Measurements from ENCODE around the gene DOC2B. TPM values are rescaled to one million over a fixed set of nuclear protein-coding genes. Genes with fewer than 3 reads are reported as not detected.

DOC2B gene
- total RNA-seq, 2 experiments from 2014 or later = not detected

DNA sequence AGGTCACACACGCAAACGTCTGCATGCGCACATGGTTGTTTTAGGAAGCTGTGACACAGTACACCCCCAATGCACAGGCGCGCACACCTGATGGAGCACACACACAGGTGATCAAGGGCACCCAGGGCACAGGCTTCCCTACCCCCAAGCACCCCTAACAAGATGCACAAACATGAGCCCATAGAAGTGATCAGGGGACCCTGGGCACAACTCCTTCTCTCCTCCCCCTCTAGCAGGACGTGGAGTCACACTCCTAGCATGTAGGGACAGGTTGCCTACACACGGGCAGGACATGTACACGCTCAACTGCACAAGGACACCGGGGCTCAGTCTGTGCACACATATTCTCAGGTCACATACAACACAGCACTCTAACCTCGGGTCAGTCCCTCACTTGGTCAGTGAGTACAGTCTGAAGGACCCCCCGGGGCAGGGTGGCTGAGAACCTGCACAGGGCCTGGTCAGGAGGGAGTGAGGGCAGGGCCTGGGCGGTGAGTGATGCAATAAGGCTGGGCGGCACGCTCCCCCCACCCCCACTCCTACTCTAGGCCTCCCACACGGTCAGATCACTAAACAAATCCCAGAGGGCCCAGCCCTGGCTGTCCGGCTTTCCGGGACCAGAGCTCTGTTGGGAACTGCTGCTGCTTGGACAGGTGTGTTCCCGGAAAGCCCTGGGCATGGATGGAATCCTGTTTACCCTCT is 751 bp upstream of the DOC2B start:
- CTCF ChIA-PET = no interaction called here
- H3K27ac Mint-ChIP-seq = no peak overlapping the region
- DNase-seq (no peak), ATAC-seq (peak; percentile 10)
- POLR2A ChIA-PET = no interaction called here
- H3K4me3 Mint-ChIP-seq = no peak overlapping the region
- peaks cover 3% of the 10 kb centered on the region for H3K4me1 Mint-ChIP-seq (ENCODE audit: low read depth)
- TF ChIP-seq, protein P1, sequence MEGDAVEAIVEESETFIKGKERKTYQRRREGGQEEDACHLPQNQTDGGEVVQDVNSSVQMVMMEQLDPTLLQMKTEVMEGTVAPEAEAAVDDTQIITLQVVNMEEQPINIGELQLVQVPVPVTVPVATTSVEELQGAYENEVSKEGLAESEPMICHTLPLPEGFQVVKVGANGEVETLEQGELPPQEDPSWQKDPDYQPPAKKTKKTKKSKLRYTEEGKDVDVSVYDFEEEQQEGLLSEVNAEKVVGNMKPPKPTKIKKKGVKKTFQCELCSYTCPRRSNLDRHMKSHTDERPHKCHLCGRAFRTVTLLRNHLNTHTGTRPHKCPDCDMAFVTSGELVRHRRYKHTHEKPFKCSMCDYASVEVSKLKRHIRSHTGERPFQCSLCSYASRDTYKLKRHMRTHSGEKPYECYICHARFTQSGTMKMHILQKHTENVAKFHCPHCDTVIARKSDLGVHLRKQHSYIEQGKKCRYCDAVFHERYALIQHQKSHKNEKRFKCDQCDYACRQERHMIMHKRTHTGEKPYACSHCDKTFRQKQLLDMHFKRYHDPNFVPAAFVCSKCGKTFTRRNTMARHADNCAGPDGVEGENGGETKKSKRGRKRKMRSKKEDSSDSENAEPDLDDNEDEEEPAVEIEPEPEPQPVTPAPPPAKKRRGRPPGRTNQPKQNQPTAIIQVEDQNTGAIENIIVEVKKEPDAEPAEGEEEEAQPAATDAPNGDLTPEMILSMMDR (IDR thresholded peaks at IDR 0.05) = no peak
- peaks cover 31% of the 10 kb centered on the region for H3K27me3 Mint-ChIP-seq
- no peaks in the 10 kb centered on the region for H3K36me3 Mint-ChIP-seq (ENCODE audit: low read depth)
- intact Hi-C loops (cut with micrococcal nuclease) = no loop called here
- no peaks in the 10 kb centered on the region for H3K9me3 Mint-ChIP-seq

DNA sequence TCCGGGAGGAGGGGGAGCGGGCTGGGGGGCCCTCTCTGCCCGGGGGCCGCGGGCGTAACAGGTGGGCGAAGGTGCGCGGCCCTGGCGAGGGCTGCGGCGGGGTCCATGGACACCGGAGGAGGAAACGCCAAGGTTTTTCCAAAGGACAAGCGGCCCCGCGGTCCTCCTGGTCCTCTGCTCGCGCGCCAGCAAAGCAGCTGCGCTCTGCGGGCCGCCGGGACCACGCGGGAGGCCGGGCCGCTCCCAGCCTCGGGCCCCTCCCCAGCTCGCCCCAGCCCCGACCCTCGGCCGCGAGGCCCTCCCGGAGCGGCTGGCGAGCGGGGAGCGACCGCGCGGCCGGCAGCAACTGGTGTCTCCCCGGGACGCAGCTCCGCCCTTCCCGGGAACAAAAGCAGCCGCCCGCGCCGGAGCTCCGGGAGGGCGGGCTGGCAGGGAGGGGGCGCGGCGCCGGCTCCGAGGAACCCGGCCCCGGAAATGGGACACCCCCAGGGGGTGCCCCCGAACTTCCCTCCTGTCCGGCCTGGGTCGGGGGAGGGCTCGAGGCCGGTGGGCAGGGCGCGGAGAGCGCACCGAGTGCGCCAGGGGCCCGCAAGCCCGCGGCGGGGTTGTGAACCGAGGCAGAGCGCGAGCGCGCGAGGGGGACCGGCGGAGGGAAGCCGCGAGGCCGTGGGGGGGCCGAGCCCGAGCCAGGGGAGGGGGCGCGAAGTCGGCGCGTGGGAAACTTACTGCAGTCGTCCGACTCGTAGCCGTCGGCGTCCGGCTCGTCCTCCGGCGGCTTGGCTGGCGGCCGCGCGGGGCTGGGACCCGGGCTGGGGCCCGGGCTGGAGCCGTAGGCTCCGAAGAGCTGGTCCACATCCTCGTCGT is 837 bp downstream of the DOC2B start:
- CTCF ChIA-PET = no interaction called here
- Mint-ChIP-seq H3K36me3 (ENCODE audit: low read depth) (no peaks in the 10 kb centered on the region), H3K27me3 (peaks cover 29% of the 10 kb centered on the region), H3K4me1 (ENCODE audit: low read depth) (peaks cover 1% of the 10 kb centered on the region), H3K4me3 (no peak overlapping the region), H3K9me3 (no peaks in the 10 kb centered on the region), H3K27ac (no peak overlapping the region)
- no peak for DNase-seq
- intact Hi-C loops (cut with micrococcal nuclease) = no loop called here
- POLR2A ChIA-PET = no interaction called here
- TF ChIP-seq, protein P1 (IDR thresholded peaks at IDR 0.05) = no peak
- ATAC-seq = no peak

DNA sequence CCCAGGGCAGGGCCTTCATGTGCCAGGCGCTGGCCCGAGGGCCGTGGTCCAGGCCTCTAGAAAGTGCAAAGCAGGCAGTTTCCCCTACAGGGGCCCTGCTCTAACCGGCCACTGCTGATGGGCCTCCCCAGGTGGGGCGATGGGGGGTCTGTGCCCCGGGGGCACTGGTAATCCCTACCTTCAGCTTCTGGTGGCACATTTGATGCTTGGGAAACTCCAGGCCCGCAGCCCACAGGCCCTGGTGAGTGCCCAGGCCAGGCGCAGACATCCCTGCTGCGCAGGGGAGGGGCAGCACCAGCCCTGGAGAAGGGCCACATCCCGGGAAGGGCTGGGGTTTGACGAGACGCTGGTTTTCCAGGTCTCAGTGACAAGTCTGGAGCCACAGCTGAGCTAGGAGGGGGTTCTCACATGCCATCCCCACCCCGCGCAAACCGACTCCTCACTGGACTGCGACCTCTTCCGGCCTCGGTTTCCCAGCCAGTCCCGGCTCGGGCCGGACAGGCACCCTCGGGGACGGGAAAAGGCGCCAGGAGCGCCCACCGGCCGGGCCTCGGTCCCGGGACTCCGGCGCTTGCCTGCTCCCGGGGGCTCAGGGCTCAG is 1.6 kb downstream of the DOC2B start:
- POLR2A ChIA-PET = no interaction called here
- H3K36me3 Mint-ChIP-seq (ENCODE audit: low read depth) = no peaks in the 10 kb centered on the region
- CTCF ChIA-PET = no interaction called here
- peaks cover 29% of the 10 kb centered on the region for H3K27me3 Mint-ChIP-seq
- H3K27ac Mint-ChIP-seq = no peak overlapping the region
- DNase-seq = no peak
- H3K4me1 Mint-ChIP-seq (ENCODE audit: low read depth) = no peaks in the 10 kb centered on the region
- TF ChIP-seq, protein P1 (IDR thresholded peaks at IDR 0.05) = no peak
- intact Hi-C loops (cut with micrococcal nuclease) = no loop called here
- no peak for ATAC-seq
- H3K9me3 Mint-ChIP-seq = no peaks in the 10 kb centered on the region
- no peak overlapping the region for H3K4me3 Mint-ChIP-seq

GRCh38 chr17:179066-179432 is 2.4 kb downstream of the DOC2B start:
- Mint-ChIP-seq H3K27me3 (peaks cover 23% of the 10 kb centered on the region), H3K4me1 (ENCODE audit: low read depth) (no peaks in the 10 kb centered on the region), H3K36me3 (ENCODE audit: low read depth) (no peaks in the 10 kb centered on the region), H3K9me3 (no peaks in the 10 kb centered on the region), H3K4me3 (no peak overlapping the region), H3K27ac (no peak overlapping the region)
- TF ChIP-seq, protein P1 (IDR thresholded peaks at IDR 0.05) = no peak
- ChIA-PET CTCF (no interaction called here), POLR2A (no interaction called here)
- intact Hi-C loops (cut with micrococcal nuclease) = no loop called here
- DNase-seq (no peak), ATAC-seq (no peak)
